HEK293T (cell line): ENCODE measurements around the gene KHDC4.

ENCODE experiments used
- ARNT ChIP-seq: fragments of 450-650 bp; IDR thresholded peaks from 2 replicates; pipeline ENCODE4 v1.6.1; 2017; ENCODE audit warnings: mild to moderate bottlenecking
- BHLHE40 ChIP-seq: fragments of 450-650 bp; IDR thresholded peaks from 2 replicates; pipeline ENCODE4 v1.6.1; 2016; ENCODE audit warnings: mild to moderate bottlenecking, moderate library complexity, borderline replicate concordance
- CTBP1 ChIP-seq: fragments of 450-650 bp; IDR thresholded peaks from 2 replicates; pipeline ENCODE4 v1.6.1; 2016; ENCODE audit warnings: borderline replicate concordance
- ELF4 ChIP-seq: fragments of 450-650 bp; IDR thresholded peaks from 2 replicates; pipeline ENCODE4 v1.6.1; 2017; ENCODE audit warnings: antibody characterized with exemption
- FOXA1 ChIP-seq: fragments of 450-650 bp; IDR thresholded peaks from 2 replicates; pipeline ENCODE4 v1.6.1; 2016; ENCODE audit warnings: mild to moderate bottlenecking
- FOXK2 ChIP-seq: fragments of 450-650 bp; IDR thresholded peaks from 2 replicates; pipeline ENCODE4 v1.6.1; 2016; ENCODE audit warnings: mild to moderate bottlenecking
- FOXM1 ChIP-seq: fragments of 450-650 bp; IDR thresholded peaks from 2 replicates; pipeline ENCODE4 v1.6.1; 2017; ENCODE audit warnings: mild to moderate bottlenecking, borderline replicate concordance
- HDGF ChIP-seq: fragments of 450-650 bp; IDR thresholded peaks from 2 replicates; pipeline ENCODE4 v1.6.1; 2017; ENCODE audit warnings: antibody characterized with exemption, borderline replicate concordance
- LEF1 ChIP-seq: fragments of 450-650 bp; IDR thresholded peaks from 2 replicates; pipeline ENCODE4 v1.6.1; 2017; ENCODE audit warnings: mild to moderate bottlenecking, borderline replicate concordance
- NFRKB ChIP-seq: fragments of 450-650 bp; IDR thresholded peaks from 2 replicates; pipeline ENCODE4 v1.6.1; 2016; ENCODE audit warnings: mild to moderate bottlenecking, moderate library complexity
- PKNOX1 ChIP-seq: fragments of 450-650 bp; IDR thresholded peaks from 2 replicates; pipeline ENCODE4 v1.6.1; 2016
- SUZ12 ChIP-seq: fragments of 450-650 bp; IDR thresholded peaks from 2 replicates; pipeline ENCODE4 v1.6.1; 2016; ENCODE audit warnings: mild to moderate bottlenecking
- TARDBP ChIP-seq: fragments of 450-650 bp; IDR thresholded peaks from 2 replicates; pipeline ENCODE4 v1.6.1; 2016
- ZNF384 ChIP-seq: fragments of 450-650 bp; IDR thresholded peaks from 2 replicates; pipeline ENCODE4 v1.6.1; 2016

GRCh38 chr1:155976062-155976912, 42.1 kb upstream of the KHDC4 start:
- TF ChIP-seq ARNT = no peak
- no peak for TF ChIP-seq PKNOX1
- TF ChIP-seq FOXA1 = no peak
- no peak for TF ChIP-seq HDGF
- TF ChIP-seq TARDBP = no peak
- TF ChIP-seq SUZ12 = no peak
- TF ChIP-seq FOXK2 = no peak
- TF ChIP-seq BHLHE40 = no peak
- no peak for TF ChIP-seq FOXM1
- no peak for TF ChIP-seq ELF4
- TF ChIP-seq ZNF384 = no peak
- TF ChIP-seq CTBP1 = no peak
- no peak for TF ChIP-seq NFRKB
- TF ChIP-seq LEF1 = no peak
